ENCODE data around the gene CATSPERZ. TPM values are rescaled to one million over a fixed set of nuclear protein-coding genes. Genes with fewer than 3 reads are reported as not detected.
A peak's percentile ranks its signal among the peaks of the same experiment; 100 is the strongest.

Gene CATSPERZ
- polyA plus RNA-seq, 4 donors, result 0.15 to 0.58 TPM; not detected in 2

- no peak overlapping the region for H3K27ac ChIP-seq (ENCODE audit: low read depth in 1 of 3, low read length in 2 of 3)
- peaks cover 0 to 23% (median 0%) of the 10 kb centered on the region in 3 donors for H3K27me3 ChIP-seq (ENCODE audit: control insufficient read depth in 3 of 3, insufficient read depth in 3 of 3, low read length in 3 of 3)
- WGBS, 3 donors, result 75 to 83% (median 80%) methylated on average over 8 of the region's 8 CpGs
- DNase-seq, result no peak
- H3K4me3 ChIP-seq (ENCODE audit: low read depth in 1 of 3, low read length in 3 of 3), result no peak overlapping the region
- H3K36me3 ChIP-seq (ENCODE audit: control insufficient read depth in 3 of 3, insufficient read depth in 2 of 3, low read depth in 1 of 3, low read length in 3 of 3), result no peaks in the 10 kb centered on the region
- FAIRE-seq, result no peak
- peaks cover 0 to 27% (median 10%) of the 10 kb centered on the region in 3 donors for H3K4me1 ChIP-seq (ENCODE audit: control insufficient read depth in 3 of 3, insufficient read depth in 2 of 3, low read depth in 1 of 3, low read length in 2 of 3)
- no peaks in the 10 kb centered on the region for H3K9me3 ChIP-seq (ENCODE audit: control insufficient read depth in 2 of 2, insufficient read depth in 1 of 2, low read depth in 1 of 2, low read length in 1 of 2)
Observed at GRCh38 chr11:64337538-64338249, 37.5 kb downstream of the CATSPERZ start.

GRCh38 chr11:64338716-64339115 lies 38.6 kb downstream of the CATSPERZ start:
- 75 to 81% (median 80%) methylated on average over 4 to 8 of the region's 8 CpGs for WGBS, 3 donors
- Histone ChIP-seq H3K27ac (ENCODE audit: low read depth in 1 of 3, low read length in 2 of 3) (no peak overlapping the region), H3K4me3 (ENCODE audit: low read depth in 1 of 3, low read length in 3 of 3) (no peak overlapping the region), H3K27me3 (ENCODE audit: control insufficient read depth in 3 of 3, insufficient read depth in 3 of 3, low read length in 3 of 3) (peaks cover 0 to 23% (median 0%) of the 10 kb centered on the region in 3 donors), H3K36me3 (ENCODE audit: control insufficient read depth in 3 of 3, insufficient read depth in 2 of 3, low read depth in 1 of 3, low read length in 3 of 3) (peaks cover 0 to under 1% (median 0%) of the 10 kb centered on the region in 3 donors), H3K4me1 (ENCODE audit: control insufficient read depth in 3 of 3, insufficient read depth in 2 of 3, low read depth in 1 of 3, low read length in 2 of 3) (peaks cover 0 to 37% (median 10%) of the 10 kb centered on the region in 3 donors), H3K9me3 (ENCODE audit: control insufficient read depth in 2 of 2, insufficient read depth in 1 of 2, low read depth in 1 of 2, low read length in 1 of 2) (no peaks in the 10 kb centered on the region)
- DNase-seq (no peak), FAIRE-seq (no peak)

GRCh38 chr11:64339286-64339685 lies 39.1 kb downstream of the CATSPERZ start:
- Histone ChIP-seq H3K4me3 (ENCODE audit: low read depth in 1 of 3, low read length in 3 of 3) (no peak overlapping the region), H3K9me3 (ENCODE audit: control insufficient read depth in 2 of 2, insufficient read depth in 1 of 2, low read depth in 1 of 2, low read length in 1 of 2) (no peaks in the 10 kb centered on the region), H3K36me3 (ENCODE audit: control insufficient read depth in 3 of 3, insufficient read depth in 2 of 3, low read depth in 1 of 3, low read length in 3 of 3) (peaks cover 0 to 4% (median 0%) of the 10 kb centered on the region in 3 donors), H3K27ac (ENCODE audit: low read depth in 1 of 3, low read length in 2 of 3) (peak overlapping the region in 1 of 3 donors; percentile 72), H3K27me3 (ENCODE audit: control insufficient read depth in 3 of 3, insufficient read depth in 3 of 3, low read length in 3 of 3) (peaks cover 0 to 23% (median 0%) of the 10 kb centered on the region in 3 donors), H3K4me1 (ENCODE audit: control insufficient read depth in 3 of 3, insufficient read depth in 2 of 3, low read depth in 1 of 3, low read length in 2 of 3) (peaks cover 0 to 42% (median 10%) of the 10 kb centered on the region in 3 donors)
- 48 to 56% (median 56%) methylated on average over 4 of the region's 4 CpGs for WGBS, 3 donors
- FAIRE-seq (no peak), DNase-seq (no peak)

DNA sequence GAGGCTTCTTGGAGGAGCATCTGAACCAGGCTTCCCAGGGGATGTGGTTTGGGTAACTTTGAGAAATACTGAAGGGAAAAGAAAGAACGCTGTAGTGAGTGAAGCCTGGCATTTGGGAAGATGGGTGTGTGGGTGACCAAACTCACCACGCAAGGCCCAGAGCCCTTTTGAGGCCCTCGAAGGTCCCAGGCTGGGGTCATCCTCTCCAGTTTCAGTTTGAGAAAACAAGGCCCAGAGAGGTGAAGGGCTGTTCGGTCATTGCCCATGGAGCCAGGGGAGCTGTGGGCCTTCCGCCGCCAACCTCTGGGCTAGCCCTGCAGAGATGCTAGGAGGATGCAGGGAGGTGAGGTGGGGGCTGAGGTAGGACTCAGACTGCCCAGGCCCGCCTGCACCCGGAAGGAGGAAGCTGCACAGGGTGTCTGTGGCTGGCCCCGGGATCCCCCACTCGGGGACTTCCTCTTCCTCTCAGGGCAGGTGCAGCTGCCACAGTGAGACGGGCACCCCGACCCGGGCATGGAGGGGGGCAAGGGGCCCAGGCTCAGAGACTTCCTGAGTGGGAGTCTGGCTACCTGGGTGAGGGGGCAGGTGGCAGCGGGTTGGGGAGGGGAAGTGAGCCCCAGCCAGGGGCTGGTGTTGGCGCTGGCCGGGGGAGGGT lies 39.7 kb downstream of the CATSPERZ start, which contains the start of gene CCDC88B:
Gene CCDC88B (plus strand): TSS at position 451 of the 655 bp plus-strand sequence. CDS start 63 bp downstream, at position 514.
- Histone ChIP-seq H3K27me3 (ENCODE audit: control insufficient read depth in 3 of 3, insufficient read depth in 3 of 3, low read length in 3 of 3) (peaks cover 0 to 23% (median 0%) of the 10 kb centered on the region in 3 donors), H3K9me3 (ENCODE audit: control insufficient read depth in 2 of 2, insufficient read depth in 1 of 2, low read depth in 1 of 2, low read length in 1 of 2) (no peaks in the 10 kb centered on the region), H3K4me1 (ENCODE audit: control insufficient read depth in 3 of 3, insufficient read depth in 2 of 3, low read depth in 1 of 3, low read length in 2 of 3) (peaks cover 0 to 40% (median 10%) of the 10 kb centered on the region in 3 donors), H3K27ac (ENCODE audit: low read depth in 1 of 3, low read length in 2 of 3) (peak within 1 kb of the TSS in 2 of 3 donors; percentile 25 to 72), H3K4me3 (ENCODE audit: low read depth in 1 of 3, low read length in 3 of 3) (peak within 1 kb of the TSS; percentile 21 to 43 (median 38)), H3K36me3 (ENCODE audit: control insufficient read depth in 3 of 3, insufficient read depth in 2 of 3, low read depth in 1 of 3, low read length in 3 of 3) (peaks cover 0 to 4% (median 0%) of the 10 kb centered on the region in 3 donors)
- FAIRE-seq (no peak), DNase-seq (peak in 1 of 2 donors; percentile 56)
- 50 to 61% (median 51%) methylated on average over 15 to 16 of the region's 16 CpGs for WGBS, 3 donors

DNA sequence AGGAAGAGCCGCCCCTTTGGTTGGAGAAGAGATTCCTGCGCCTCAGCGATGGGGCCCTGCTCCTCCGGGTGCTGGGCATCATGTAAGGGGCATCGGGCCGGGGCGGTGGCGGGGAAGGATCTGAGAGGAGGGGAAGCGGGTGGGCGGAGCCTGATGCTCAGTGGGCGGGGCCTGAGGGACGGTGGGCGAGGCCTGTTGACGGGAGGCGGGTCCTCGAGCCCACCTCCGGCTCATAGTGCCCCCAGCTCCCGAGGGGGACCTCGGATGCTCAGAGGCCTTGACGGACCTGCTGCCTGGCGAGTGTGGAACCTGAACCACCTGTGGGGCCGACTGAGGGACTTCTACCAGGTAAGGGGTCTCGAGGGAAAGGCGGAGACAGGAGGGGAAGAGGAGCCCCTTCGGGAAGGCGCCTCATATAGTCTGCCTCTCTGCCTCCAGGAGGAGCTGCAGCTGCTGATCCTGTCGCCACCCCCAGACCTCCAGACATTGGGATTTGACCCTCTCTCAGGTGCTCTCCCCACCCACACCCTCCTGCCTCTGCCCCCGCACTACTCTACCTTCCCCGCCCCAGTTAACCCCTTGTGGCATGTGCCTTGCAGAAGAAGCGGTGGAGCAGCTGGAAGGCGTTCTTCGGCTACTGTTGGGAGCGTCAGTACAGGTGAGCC lies 40.6 kb downstream of the CATSPERZ start:
- H3K36me3 ChIP-seq (ENCODE audit: control insufficient read depth in 3 of 3, insufficient read depth in 2 of 3, low read depth in 1 of 3, low read length in 3 of 3), result peaks cover 0 to 4% (median 0%) of the 10 kb centered on the region in 3 donors
- H3K27me3 ChIP-seq (ENCODE audit: control insufficient read depth in 3 of 3, insufficient read depth in 3 of 3, low read length in 3 of 3), result peaks cover 0 to 23% (median 0%) of the 10 kb centered on the region in 3 donors
- peak overlapping the region in 1 of 3 donors; percentile 62 for H3K27ac ChIP-seq (ENCODE audit: low read depth in 1 of 3, low read length in 2 of 3)
- WGBS, 3 donors, result 31 to 59% (median 54%) methylated on average over 28 to 33 of the region's 33 CpGs
- H3K4me3 ChIP-seq (ENCODE audit: low read depth in 1 of 3, low read length in 3 of 3), result peak overlapping the region; percentile 21 to 43 (median 38)
- no peak for FAIRE-seq
- no peaks in the 10 kb centered on the region for H3K9me3 ChIP-seq (ENCODE audit: control insufficient read depth in 2 of 2, insufficient read depth in 1 of 2, low read depth in 1 of 2, low read length in 1 of 2)
- peak in 1 of 2 donors; percentile 38 for DNase-seq
- peaks cover 0 to 35% (median 10%) of the 10 kb centered on the region in 3 donors for H3K4me1 ChIP-seq (ENCODE audit: control insufficient read depth in 3 of 3, insufficient read depth in 2 of 3, low read depth in 1 of 3, low read length in 2 of 3)

- Histone ChIP-seq H3K4me3 (ENCODE audit: low read depth in 1 of 3, low read length in 3 of 3) (no peak overlapping the region), H3K36me3 (ENCODE audit: control insufficient read depth in 3 of 3, insufficient read depth in 2 of 3, low read depth in 1 of 3, low read length in 3 of 3) (peaks cover 0 to 4% (median 0%) of the 10 kb centered on the region in 3 donors)
Observed at GRCh38 chr11:64341429-64341828, 41.3 kb downstream of the CATSPERZ start.

GRCh38 chr11:64341851-64342791 lies 42.0 kb downstream of the CATSPERZ start:
- Histone ChIP-seq H3K4me1 (ENCODE audit: control insufficient read depth in 3 of 3, insufficient read depth in 2 of 3, low read depth in 1 of 3, low read length in 2 of 3) (peaks cover 0 to 35% (median 10%) of the 10 kb centered on the region in 3 donors), H3K36me3 (ENCODE audit: control insufficient read depth in 3 of 3, insufficient read depth in 2 of 3, low read depth in 1 of 3, low read length in 3 of 3) (peaks cover 0 to 4% (median 0%) of the 10 kb centered on the region in 3 donors), H3K4me3 (ENCODE audit: low read depth in 1 of 3, low read length in 3 of 3) (peak overlapping the region; percentile 17 to 39 (median 38)), H3K9me3 (ENCODE audit: control insufficient read depth in 2 of 2, insufficient read depth in 1 of 2, low read depth in 1 of 2, low read length in 1 of 2) (no peaks in the 10 kb centered on the region), H3K27me3 (ENCODE audit: control insufficient read depth in 3 of 3, insufficient read depth in 3 of 3, low read length in 3 of 3) (peaks cover 0 to 23% (median 0%) of the 10 kb centered on the region in 3 donors), H3K27ac (ENCODE audit: low read depth in 1 of 3, low read length in 2 of 3) (peak overlapping the region; percentile 2 to 28 (median 23))
- no peak for FAIRE-seq
- WGBS, 3 donors, result 14 to 23% (median 18%) methylated on average over 47 to 55 of the region's 55 CpGs
- peak; percentile 91 to 95 for DNase-seq

More at GRCh38 chr11:64341429-64341828, 41.3 kb downstream of the CATSPERZ start:
- H3K4me1 ChIP-seq (ENCODE audit: control insufficient read depth in 3 of 3, insufficient read depth in 2 of 3, low read depth in 1 of 3, low read length in 2 of 3), result peaks cover 0 to 35% (median 10%) of the 10 kb centered on the region in 3 donors
- FAIRE-seq (no peak), DNase-seq (no peak)
- 83 to 87% (median 86%) methylated on average over 19 to 21 of the region's 21 CpGs for WGBS, 3 donors
- H3K27me3 ChIP-seq (ENCODE audit: control insufficient read depth in 3 of 3, insufficient read depth in 3 of 3, low read length in 3 of 3), result peaks cover 0 to 23% (median 0%) of the 10 kb centered on the region in 3 donors
- no peaks in the 10 kb centered on the region for H3K9me3 ChIP-seq (ENCODE audit: control insufficient read depth in 2 of 2, insufficient read depth in 1 of 2, low read depth in 1 of 2, low read length in 1 of 2)
- H3K27ac ChIP-seq (ENCODE audit: low read depth in 1 of 3, low read length in 2 of 3), result no peak overlapping the region

All from small intestine (tissue), 7 donors.